ENCODE data around the gene AAGAB. TPM values are rescaled to one million over a fixed set of nuclear protein-coding genes. Genes with fewer than 3 reads are reported as not detected.

Gene AAGAB
- total and polyA plus RNA-seq, 4 donors, result 40.9 to 47.6 (median 42.9) TPM

DNA sequence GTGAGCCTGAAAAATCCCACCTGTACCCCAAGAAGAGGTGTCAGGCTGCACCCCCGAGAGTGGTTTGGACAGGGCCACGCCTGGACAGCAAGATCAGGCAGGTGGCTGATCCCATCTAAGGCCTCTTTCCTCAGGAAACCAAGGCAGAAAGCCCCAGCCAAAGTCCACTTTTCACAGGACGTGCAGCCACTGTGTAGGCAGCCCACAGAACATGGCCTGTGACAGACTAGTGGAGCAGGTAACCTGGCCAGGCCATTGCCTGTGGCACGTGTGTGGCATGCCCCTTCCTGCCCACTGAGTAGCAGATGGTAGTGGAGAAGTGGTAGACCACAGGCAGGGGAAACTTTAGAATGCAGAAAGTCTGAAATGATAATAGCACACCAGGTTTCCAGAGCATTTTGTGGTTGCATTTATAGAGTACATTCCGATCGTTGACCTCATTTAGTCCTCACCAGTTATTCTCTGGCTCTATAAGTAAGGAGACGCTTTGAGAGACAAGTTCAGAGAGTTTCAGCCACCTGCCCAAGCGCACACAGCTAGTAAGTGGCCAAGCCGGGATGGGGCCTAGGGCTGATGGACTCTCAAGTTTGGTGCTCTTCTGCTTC, 68.7 kb downstream of the AAGAB start:
- Histone ChIP-seq H3K27me3 (ENCODE audit: control insufficient read depth, insufficient read depth, low read length) (no peaks in the 10 kb centered on the region), H3K4me1 (ENCODE audit: control insufficient read depth, insufficient read depth, low read length) (peaks cover 16% of the 10 kb centered on the region), H3K27ac (ENCODE audit: low read depth, low read length) (no peak overlapping the region), H3K36me3 (ENCODE audit: control insufficient read depth, insufficient read depth, low read length) (peaks cover 46% of the 10 kb centered on the region), H3K9me3 (ENCODE audit: control insufficient read depth, insufficient read depth, low read length) (no peaks in the 10 kb centered on the region), H3K4me3 (ENCODE audit: low read depth, low read length) (no peak overlapping the region)
- no peak for DNase-seq (ENCODE audit: low read depth in 4 of 6, low spot score in 6 of 6)
- 99% methylated on average over 9 of the region's 9 CpGs for WGBS (ENCODE audit: insufficient coverage)

DNA sequence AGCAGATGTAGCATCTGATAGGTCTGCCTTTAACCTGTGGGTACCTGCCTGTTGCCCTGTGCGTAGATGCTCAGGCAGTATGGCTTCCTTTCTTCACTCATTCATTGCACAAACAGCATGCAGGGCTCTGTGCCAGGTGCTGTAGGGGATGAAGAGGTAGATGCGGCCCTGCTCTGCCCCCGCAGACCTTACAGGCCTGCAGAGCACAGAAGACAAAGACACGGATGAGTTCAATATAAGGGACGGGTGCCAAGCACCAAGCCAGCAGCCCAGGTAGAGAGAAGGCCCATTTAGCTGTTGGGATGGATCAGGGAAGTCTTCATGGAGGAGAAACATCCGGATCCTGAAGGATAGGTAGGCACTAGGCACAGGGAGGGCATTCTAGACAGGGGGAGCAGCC, 69.4 kb downstream of the AAGAB start:
- no peak overlapping the region for H3K27ac ChIP-seq (ENCODE audit: low read depth, low read length)
- H3K4me1 ChIP-seq (ENCODE audit: control insufficient read depth, insufficient read depth, low read length), result peaks cover 16% of the 10 kb centered on the region
- WGBS (ENCODE audit: insufficient coverage), result 87% methylated on average over 6 of the region's 6 CpGs
- H3K9me3 ChIP-seq (ENCODE audit: control insufficient read depth, insufficient read depth, low read length), result no peaks in the 10 kb centered on the region
- H3K4me3 ChIP-seq (ENCODE audit: low read depth, low read length), result no peak overlapping the region
- H3K36me3 ChIP-seq (ENCODE audit: control insufficient read depth, insufficient read depth, low read length), result peaks cover 49% of the 10 kb centered on the region
- H3K27me3 ChIP-seq (ENCODE audit: control insufficient read depth, insufficient read depth, low read length), result no peaks in the 10 kb centered on the region
- DNase-seq (ENCODE audit: low read depth in 4 of 6, low spot score in 6 of 6), result no peak

- WGBS (ENCODE audit: insufficient coverage), result 91% methylated on average over 15 of the region's 18 CpGs
- Histone ChIP-seq H3K27me3 (ENCODE audit: control insufficient read depth, insufficient read depth, low read length) (no peaks in the 10 kb centered on the region), H3K27ac (ENCODE audit: low read depth, low read length) (no peak overlapping the region), H3K9me3 (ENCODE audit: control insufficient read depth, insufficient read depth, low read length) (no peaks in the 10 kb centered on the region), H3K4me1 (ENCODE audit: control insufficient read depth, insufficient read depth, low read length) (peaks cover 11% of the 10 kb centered on the region), H3K4me3 (ENCODE audit: low read depth, low read length) (no peak overlapping the region), H3K36me3 (ENCODE audit: control insufficient read depth, insufficient read depth, low read length) (peaks cover 49% of the 10 kb centered on the region)
- no peak for DNase-seq (ENCODE audit: low read depth in 4 of 6, low spot score in 6 of 6)
Measured at GRCh38 chr15:67184208-67184925, 70.1 kb downstream of the AAGAB start.

- no peaks in the 10 kb centered on the region for H3K9me3 ChIP-seq (ENCODE audit: control insufficient read depth, insufficient read depth, low read length)
- H3K27ac ChIP-seq (ENCODE audit: low read depth, low read length), result no peak overlapping the region
- H3K27me3 ChIP-seq (ENCODE audit: control insufficient read depth, insufficient read depth, low read length), result no peaks in the 10 kb centered on the region
- WGBS (ENCODE audit: insufficient coverage), result 88% methylated on average over 7 of the region's 7 CpGs
- H3K4me1 ChIP-seq (ENCODE audit: control insufficient read depth, insufficient read depth, low read length), result peaks cover 6% of the 10 kb centered on the region
- peaks cover 47% of the 10 kb centered on the region for H3K36me3 ChIP-seq (ENCODE audit: control insufficient read depth, insufficient read depth, low read length)
- no peak overlapping the region for H3K4me3 ChIP-seq (ENCODE audit: low read depth, low read length)
- DNase-seq (ENCODE audit: low read depth in 4 of 6, low spot score in 6 of 6), result peak in 1 of 6 donors; percentile 19
Measured at GRCh38 chr15:67183443-67184169, 70.9 kb downstream of the AAGAB start.

GRCh38 chr15:67181221-67181639, 73.2 kb downstream of the AAGAB start:
- DNase-seq (ENCODE audit: low read depth in 4 of 6, low spot score in 6 of 6), result no peak
- Histone ChIP-seq H3K27me3 (ENCODE audit: control insufficient read depth, insufficient read depth, low read length) (no peaks in the 10 kb centered on the region), H3K4me3 (ENCODE audit: low read depth, low read length) (no peak overlapping the region), H3K36me3 (ENCODE audit: control insufficient read depth, insufficient read depth, low read length) (peaks cover 30% of the 10 kb centered on the region), H3K9me3 (ENCODE audit: control insufficient read depth, insufficient read depth, low read length) (no peaks in the 10 kb centered on the region), H3K4me1 (ENCODE audit: control insufficient read depth, insufficient read depth, low read length) (peaks cover 11% of the 10 kb centered on the region), H3K27ac (ENCODE audit: low read depth, low read length) (no peak overlapping the region)
- 96% methylated on average over 12 of the region's 15 CpGs for WGBS (ENCODE audit: insufficient coverage)

DNA sequence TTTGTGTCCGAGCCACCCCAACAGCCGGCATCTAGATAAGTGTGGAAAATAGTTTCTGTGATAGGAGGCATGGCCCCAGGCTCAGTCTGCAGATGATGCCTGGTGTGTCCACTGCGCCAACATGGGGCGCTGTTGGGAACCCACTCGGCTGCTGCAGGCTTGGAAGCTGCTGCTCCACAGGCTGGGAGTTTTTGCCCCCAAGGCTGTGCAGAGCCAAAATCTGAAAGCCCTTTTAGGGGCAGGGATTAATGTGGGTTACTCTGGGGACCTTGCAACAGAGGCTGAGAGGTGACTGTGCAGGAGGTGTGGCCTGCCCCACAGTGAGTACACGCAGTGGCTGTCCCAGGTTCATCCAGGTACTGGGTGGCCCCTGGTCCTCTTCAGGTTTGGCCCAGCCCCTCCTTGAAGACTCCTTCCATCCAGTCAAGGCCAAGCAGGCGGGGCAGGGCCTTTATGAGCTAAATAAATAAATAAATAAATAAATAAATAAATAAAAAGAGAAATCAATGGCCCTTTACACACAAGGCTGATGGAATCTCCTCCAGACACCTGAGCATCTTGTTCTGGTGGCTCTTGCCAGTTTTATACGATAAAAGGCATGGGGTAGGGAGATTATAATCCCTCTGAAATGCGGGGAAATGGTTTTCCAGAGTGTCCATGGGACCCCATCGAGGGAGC, 73.8 kb downstream of the AAGAB start:
- Histone ChIP-seq H3K27me3 (ENCODE audit: control insufficient read depth, insufficient read depth, low read length) (no peaks in the 10 kb centered on the region), H3K4me3 (ENCODE audit: low read depth, low read length) (no peak overlapping the region), H3K4me1 (ENCODE audit: control insufficient read depth, insufficient read depth, low read length) (peaks cover 17% of the 10 kb centered on the region), H3K27ac (ENCODE audit: low read depth, low read length) (no peak overlapping the region), H3K36me3 (ENCODE audit: control insufficient read depth, insufficient read depth, low read length) (peaks cover 32% of the 10 kb centered on the region), H3K9me3 (ENCODE audit: control insufficient read depth, insufficient read depth, low read length) (no peaks in the 10 kb centered on the region)
- 100% methylated on average over 8 of the region's 10 CpGs for WGBS (ENCODE audit: insufficient coverage)
- DNase-seq (ENCODE audit: low read depth in 4 of 6, low spot score in 6 of 6), result no peak

GRCh38 chr15:67180035-67180434, 74.4 kb downstream of the AAGAB start:
- Histone ChIP-seq H3K4me1 (ENCODE audit: control insufficient read depth, insufficient read depth, low read length) (peaks cover 21% of the 10 kb centered on the region), H3K27me3 (ENCODE audit: control insufficient read depth, insufficient read depth, low read length) (no peaks in the 10 kb centered on the region), H3K9me3 (ENCODE audit: control insufficient read depth, insufficient read depth, low read length) (no peaks in the 10 kb centered on the region), H3K36me3 (ENCODE audit: control insufficient read depth, insufficient read depth, low read length) (peaks cover 34% of the 10 kb centered on the region), H3K4me3 (ENCODE audit: low read depth, low read length) (no peak overlapping the region), H3K27ac (ENCODE audit: low read depth, low read length) (no peak overlapping the region)
- WGBS (ENCODE audit: insufficient coverage), result 89% methylated on average over 11 of the region's 11 CpGs
- no peak for DNase-seq (ENCODE audit: low read depth in 4 of 6, low spot score in 6 of 6)

DNA sequence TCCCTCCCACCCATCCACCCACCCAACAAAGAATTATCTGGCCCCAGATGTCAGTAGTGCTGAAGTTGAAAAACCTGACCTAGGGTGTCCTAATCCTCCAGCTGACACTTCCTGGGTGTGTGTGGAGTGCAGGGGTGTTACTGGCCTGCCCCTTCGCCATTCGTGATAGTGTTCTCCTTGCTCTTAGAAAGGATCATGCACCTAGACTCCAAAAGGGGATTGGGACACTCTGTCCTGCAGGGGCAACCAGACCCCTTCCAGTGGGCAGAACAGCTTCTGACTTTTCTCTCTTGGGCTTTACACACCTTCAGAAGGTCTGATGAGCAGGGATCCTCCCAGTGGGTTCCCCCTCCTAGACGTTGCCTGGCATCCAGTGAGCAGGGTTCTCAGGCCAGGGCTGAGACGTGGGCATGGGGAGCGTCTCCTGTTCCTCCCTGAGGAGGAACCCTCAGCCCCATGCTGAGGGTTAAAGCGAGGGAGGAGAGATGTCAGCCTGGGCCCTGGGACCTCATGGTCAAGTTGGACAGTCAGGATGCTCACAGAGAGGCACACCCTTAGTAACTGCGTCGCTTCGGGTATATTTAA, 75.0 kb downstream of the AAGAB start:
- Histone ChIP-seq H3K4me3 (ENCODE audit: low read depth, low read length) (no peak overlapping the region), H3K9me3 (ENCODE audit: control insufficient read depth, insufficient read depth, low read length) (no peaks in the 10 kb centered on the region), H3K4me1 (ENCODE audit: control insufficient read depth, insufficient read depth, low read length) (peaks cover 23% of the 10 kb centered on the region), H3K36me3 (ENCODE audit: control insufficient read depth, insufficient read depth, low read length) (peaks cover 32% of the 10 kb centered on the region), H3K27ac (ENCODE audit: low read depth, low read length) (no peak overlapping the region), H3K27me3 (ENCODE audit: control insufficient read depth, insufficient read depth, low read length) (no peaks in the 10 kb centered on the region)
- WGBS (ENCODE audit: insufficient coverage), result 98% methylated on average over 9 of the region's 9 CpGs
- no peak for DNase-seq (ENCODE audit: low read depth in 4 of 6, low spot score in 6 of 6)

DNA sequence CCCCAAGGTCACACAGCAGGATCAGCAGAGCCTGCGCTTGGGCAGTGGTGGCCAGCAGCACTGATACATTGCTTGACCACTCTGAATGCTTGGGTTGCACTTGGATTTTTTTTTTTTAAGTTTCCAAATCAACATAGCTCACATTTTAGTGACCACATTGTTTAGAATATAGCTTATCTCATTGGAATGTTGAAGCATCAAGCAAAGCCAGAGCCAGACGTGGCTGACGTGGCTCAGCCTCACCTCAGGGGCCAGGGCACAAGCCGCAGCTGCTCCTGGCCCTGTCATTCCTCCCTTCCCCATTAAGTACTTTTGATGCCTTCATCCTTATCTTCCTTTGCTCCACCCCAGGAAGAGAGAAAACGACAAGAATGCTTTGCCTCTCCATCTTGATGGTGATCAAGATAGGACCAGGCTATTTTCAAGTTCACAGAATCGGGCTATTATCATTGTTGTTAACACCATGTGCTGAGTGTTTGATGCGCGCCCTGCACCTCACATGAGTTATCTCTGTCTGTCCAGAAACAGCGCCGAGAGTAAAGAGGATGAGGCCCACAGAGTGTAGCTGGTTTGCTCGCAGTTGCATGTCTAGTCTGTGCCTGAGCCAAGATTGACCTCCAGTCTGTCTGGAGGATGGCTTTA, 75.8 kb downstream of the AAGAB start:
- WGBS (ENCODE audit: insufficient coverage), result 88% methylated on average over 9 of the region's 11 CpGs

More for the DNA sequence above, 75.8 kb downstream of the AAGAB start:
- Histone ChIP-seq H3K4me3 (ENCODE audit: low read depth, low read length) (no peak overlapping the region), H3K27me3 (ENCODE audit: control insufficient read depth, insufficient read depth, low read length) (no peaks in the 10 kb centered on the region), H3K27ac (ENCODE audit: low read depth, low read length) (no peak overlapping the region), H3K4me1 (ENCODE audit: control insufficient read depth, insufficient read depth, low read length) (peaks cover 23% of the 10 kb centered on the region), H3K9me3 (ENCODE audit: control insufficient read depth, insufficient read depth, low read length) (no peaks in the 10 kb centered on the region), H3K36me3 (ENCODE audit: control insufficient read depth, insufficient read depth, low read length) (peaks cover 32% of the 10 kb centered on the region)
- no peak for DNase-seq (ENCODE audit: low read depth in 4 of 6, low spot score in 6 of 6)
